GM21515 (cell line): ENCODE results near the gene CAPN15.

Experiments used
- ATAC-seq: cut with Tn5 transposase; IDR thresholded peaks from one replicate; pipeline ENCODE4 v1.9.1; 2021; ENCODE audit not compliant: unreplicated experiment

Gene CAPN15

GRCh38 chr16:560204-560700, 32.7 kb downstream of the CAPN15 start, which contains the start of gene PRR35:
Gene PRR35, plus strand, starts transcription at chr16:560394. Its CDS starts 2,901 bp downstream, at chr16:563295.
- ATAC-seq: no peak

DNA sequence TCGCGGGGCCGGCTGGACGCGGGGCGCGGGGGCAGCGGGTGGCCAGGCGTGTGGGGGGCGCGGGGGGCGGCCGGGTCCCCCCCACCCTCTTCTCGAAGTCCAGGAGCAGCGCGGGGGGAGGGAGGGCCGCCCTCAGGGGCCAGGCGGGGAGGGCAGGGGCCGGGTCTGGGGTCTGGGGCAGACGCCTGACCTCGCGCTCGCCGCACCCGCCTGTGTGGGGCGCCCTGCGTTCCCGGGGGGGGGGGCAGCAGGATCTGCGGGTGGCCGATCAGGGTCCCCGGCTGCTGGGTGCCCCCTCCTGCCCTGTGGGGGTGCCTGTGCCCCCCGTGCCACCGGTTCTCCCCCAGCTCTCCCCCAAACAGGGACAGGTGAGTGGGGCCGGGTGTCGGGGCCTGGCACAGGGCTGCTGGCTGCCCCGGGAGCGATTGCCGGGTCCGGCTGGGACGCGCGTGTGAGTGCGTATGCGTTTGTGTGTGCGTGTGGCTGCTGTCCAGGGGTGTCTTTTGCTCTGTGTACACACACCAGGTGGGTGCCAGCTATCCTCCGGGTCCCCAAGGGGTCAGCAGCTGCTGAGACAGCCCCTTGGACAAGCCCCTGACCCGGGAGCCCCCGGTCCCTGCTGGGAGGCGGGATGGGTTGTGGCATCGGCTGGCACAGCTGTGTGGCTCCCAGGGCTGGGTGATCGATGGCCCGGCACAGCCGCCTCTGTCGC, 33.3 kb downstream of the CAPN15 start:
- no peak for ATAC-seq

GRCh38 chr16:561413-561794, 33.9 kb downstream of the CAPN15 start:
- no peak for ATAC-seq

DNA sequence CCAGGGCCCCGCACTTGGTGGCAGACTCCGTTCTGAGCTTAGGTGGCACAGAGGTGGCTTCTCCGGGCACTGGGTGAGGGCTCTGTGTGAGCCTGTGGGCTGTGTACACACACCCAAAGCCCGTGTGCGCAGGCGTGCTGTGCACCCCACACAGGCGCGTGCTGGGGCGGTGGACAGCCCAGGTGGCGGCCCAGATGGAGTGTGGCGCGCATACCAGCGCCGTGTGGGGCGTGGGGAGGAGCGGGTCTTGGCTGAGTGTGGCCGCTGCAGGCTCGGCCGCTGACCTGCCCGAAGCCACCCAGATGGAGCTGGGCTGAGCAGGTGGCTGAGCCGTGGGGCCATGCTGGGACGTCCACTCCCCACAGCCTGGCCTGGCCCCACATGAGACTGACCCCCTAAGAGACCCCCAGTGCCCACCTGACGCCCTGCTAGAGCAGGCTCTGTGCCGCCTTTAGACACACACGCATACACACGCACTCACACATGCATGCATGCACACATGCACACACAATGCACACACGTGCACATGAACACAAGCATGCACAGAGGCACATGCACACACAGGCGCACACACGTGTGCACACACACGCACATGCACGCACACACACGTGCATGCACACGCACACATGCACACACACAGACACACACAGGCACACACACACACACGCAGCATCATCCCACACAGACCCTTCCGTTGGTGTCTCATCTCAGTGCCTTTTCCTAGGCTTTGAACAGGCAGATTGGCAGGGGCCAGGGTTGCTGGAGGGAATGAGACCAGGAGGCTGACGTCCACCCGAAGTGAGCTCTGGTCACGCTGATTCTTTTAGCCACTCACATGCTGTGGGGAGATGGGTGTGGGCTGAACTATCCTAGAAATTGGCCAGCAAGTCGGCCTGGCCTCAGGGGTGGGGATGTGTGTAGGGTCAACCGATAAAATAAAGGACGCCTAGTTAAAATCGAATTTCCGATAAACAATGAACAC, 34.7 kb downstream of the CAPN15 start:
- no peak for ATAC-seq

DNA sequence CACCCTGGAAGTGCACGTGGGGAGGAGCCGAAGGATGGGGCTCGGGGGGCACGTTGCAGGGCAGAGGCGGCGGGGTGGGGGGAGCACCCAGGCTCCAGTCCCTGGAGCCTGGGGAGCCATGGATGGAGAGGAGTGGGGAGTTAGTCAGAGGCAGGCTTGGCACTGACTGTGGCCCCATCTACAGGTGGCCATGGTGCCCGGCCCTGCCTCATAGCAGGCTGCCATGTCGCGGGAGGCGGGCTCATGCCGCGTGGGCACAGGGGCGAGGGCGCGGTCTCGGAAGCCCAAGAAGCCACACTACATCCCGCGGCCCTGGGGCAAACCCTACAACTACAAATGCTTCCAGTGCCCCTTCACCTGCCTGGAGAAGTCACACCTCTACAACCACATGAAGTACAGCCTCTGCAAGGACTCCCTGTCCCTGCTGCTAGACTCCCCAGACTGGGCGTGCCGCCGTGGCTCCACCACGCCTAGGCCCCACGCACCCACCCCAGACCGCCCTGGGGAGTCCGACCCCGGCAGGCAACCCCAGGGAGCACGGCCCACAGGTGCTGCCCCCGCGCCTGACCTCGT, 35.6 kb downstream of the CAPN15 start:
- no peak for ATAC-seq

GRCh38 chr16:564690-565418, 37.3 kb downstream of the CAPN15 start:
- no peak for ATAC-seq

- no peak for ATAC-seq
Observed at GRCh38 chr16:565419-566330, 38.2 kb downstream of the CAPN15 start.

GRCh38 chr16:566475-567372, 39.2 kb downstream of the CAPN15 start, which contains the start of gene NHLRC4:
Gene NHLRC4, plus strand, starts transcription at chr16:567005. Its CDS starts 1,043 bp downstream, at chr16:568048.
- ATAC-seq: no peak

GRCh38 chr16:567373-568256, 40.1 kb downstream of the CAPN15 start:
- no peak for ATAC-seq

- ATAC-seq: no peak
Observed at GRCh38 chr16:568401-569258, 41.1 kb downstream of the CAPN15 start.

DNA sequence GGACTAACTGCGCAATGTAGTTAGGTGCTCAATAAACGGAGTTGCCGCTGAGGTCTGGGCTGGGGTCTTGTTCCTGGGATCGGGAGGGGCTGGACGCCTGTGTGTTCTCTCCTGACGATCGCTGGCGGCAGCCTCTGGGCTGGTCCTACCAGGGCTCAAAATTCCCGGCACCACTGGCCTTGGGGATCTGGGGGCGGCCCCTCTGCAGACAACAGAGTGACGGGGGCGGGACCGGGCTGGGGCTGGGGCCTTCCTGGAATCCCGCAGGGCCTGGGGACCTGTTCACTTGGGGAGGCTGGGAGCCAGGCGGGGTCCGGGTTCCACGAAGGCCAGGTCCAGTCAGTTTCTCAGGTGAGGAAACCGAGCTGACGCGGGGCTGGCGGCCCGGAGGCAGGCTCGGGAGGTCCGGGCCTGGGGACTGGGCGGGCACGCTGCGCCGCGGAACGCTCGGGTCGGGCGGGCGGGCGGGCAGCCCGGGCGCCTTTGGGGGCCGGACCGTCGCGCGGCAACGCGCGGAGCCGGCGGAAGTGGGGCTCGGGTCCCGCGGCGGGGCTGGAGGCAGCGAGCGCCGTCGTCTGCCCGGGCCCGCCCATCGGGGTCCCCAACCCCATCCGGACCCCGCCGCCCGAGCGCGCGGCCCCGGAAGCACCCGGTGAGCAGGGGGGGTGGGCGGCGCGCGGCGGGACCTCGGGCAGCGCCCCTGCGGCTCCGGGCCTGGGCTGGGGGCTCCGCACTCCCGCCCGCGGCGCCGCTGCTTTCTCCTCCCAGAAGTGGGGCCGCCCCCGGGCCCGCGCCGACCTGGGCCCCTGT, 42.1 kb downstream of the CAPN15 start, which contains the start of gene PIGQ:
Gene PIGQ (plus strand): TSS at position 524 of the 810 bp plus-strand sequence. CDS start 4,107 bp downstream, outside the sequence.
- no peak for ATAC-seq

DNA sequence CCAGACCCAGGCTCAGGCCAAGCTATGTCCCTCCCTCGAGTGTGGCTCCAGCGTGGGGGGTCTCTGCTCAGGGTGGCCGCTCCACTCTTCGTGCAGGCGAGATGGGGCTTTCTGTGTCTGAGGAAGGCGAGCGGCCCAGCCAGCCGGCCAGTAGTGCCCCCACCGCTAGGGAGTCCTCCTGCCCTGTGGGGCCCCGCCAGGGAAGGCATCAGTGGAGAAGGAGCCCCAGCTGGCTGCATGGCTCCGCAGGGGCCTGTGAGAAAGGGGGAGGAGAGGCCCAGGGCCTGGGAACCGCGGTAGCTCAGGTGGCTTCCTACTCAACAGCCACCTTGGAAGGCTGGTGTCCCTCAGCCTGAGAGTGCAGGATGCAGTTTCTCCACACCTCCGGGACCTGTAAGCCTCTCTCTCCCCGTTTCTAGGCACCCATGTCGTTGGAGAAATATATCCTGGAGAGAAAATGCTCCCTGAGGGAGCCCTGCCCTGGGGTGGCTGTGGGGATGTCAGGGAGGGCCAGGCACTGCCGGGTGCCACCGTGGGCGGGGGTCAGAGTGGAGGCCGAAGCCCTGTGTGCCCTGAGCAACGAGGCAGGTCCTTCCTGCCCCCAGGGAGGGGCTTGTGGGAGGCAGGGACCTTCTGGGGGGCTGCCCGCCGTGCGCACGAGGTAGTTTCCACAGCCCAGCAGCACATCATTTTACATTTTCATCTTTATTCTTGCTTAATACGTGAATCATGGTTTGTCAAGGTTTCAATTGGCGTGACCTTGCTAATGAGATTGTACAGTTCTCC, 45.5 kb downstream of the CAPN15 start:
- ATAC-seq: no peak

GRCh38 chr16:574021-574760, 46.7 kb downstream of the CAPN15 start:
- ATAC-seq: no peak
